MV-4-11 (cell line): ENCODE results near the gene NEUROG1.

ENCODE experiments used
- DNase-seq: peaks from one replicate; lab custom pipeline; 2025; lab: John Stamatoyannopoulos, UW

NEUROG1 gene, protein sequence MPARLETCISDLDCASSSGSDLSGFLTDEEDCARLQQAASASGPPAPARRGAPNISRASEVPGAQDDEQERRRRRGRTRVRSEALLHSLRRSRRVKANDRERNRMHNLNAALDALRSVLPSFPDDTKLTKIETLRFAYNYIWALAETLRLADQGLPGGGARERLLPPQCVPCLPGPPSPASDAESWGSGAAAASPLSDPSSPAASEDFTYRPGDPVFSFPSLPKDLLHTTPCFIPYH

DNA sequence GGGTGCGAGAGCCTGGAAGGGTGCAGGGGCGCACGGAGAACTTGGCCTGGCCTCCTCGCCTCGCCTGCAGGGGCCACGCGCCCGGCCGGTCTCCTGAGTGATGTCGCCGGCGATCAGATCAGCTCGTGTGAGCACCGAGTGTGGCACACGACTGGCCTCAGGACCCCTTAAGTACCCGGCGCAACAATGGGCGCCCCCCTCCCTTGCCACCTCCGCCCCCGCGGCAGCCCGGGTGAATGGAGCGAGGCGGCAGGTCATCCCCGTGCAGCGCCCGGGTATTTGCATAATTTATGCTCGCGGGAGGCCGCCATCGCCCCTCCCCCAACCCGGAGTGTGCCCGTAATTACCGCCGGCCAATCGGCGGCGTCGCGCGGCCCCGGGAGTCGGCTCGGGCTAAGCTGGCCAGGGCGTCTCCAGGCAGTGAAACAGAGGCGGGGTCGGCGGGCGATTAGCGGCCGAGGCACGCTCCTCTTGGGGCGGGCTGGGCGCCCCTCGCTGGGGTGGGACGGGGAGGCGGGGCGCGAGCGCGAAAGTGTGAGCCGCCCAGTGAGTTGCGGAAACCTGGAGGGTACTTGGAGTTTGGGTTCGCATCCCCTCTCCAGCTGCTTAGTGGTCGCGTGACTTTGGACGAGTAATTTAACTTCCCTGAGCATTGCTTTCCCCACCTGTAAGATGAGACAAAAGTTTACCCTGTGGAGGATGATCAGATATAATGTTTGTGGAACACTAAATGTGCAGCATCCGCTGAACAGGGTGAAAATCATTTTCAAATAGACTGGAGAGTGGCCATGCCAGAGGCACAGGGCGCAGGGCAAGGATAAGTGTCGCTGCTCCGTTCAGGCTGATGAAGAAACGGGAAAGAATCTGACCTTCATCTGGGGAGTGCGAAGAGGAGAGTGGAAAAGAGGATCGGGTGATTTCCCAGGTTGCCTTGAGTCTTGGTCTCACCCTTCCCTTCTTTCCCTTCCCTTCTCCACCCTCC lies at the start of gene NEUROG1:
NEUROG1 (minus strand) TSS at position 145 of the 982 bp plus-strand sequence. CDS start 274 bp downstream, outside the sequence.
- no peak for DNase-seq

DNA sequence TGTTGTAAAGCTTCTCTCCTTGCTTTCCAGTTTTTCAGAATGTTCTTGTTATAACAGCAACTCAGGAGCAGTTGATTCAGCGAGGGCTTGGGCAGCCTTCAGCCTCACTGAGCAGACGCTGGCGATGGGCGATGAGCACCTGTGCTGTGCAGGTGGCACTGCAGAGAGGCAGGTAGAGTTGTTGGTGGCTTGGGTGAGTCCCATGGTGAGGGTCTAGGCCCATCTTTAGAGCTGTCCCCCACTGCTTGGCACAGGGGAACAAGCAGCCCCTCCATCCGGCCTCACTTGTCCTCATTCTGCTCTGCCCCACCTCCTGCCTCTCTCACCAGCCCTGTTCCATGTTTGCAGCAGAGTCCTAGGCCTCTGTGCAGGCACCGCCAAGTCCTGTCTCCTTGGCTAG lies 49.2 kb upstream of the NEUROG1 start:
- DNase-seq, result no peak

DNA sequence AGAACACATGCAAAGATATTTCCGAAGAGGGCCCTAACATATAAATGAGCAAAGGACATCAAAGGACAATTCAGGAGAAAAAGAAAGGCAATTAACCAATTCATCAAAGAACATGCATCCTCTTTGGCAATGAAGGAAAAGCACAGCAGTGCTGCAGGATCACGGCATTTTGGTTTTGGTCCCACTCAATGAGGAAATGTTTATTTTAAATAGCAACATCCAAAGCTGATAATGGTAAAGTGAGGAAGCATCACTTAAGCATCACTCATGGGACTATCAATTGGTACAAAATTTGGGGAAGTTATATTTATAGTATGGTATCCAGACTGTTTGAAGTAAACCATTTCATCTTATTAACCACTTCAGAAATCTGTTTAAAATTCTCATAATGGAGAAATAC lies 48.5 kb upstream of the NEUROG1 start:
- DNase-seq, result no peak

DNA sequence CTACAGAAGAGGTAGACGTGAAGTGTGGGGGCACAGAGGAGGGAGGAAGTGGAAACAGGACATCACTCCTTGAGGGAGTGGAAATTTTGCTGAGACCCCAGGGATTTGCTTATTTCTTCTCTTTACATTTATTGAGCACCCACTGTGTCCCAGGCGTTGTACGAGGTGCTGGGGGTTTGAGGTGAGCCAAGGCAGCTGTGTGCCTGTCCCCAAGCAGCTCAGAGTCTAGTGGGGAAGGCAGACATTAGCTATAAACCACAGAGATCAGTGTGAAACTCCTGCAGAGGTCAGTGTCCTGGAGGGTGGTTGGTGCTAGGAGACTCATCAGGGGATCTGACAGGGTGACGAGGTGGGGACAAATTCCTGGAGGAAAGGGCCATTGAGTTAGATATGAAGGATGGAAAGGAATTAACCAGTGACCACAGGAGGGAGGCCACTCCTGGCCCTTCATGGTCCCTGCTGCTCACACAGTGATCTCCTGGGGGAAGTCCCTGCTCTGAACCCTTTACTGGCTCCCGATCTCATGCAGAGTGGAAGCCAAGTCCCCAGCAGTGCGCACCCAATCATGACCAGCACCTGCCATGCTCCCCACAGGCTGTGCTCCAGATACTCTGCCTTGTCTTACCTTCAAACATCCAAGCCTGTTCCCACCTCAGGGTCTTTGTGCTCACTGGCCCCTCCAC lies 46.5 kb upstream of the NEUROG1 start:
- no peak for DNase-seq

DNA sequence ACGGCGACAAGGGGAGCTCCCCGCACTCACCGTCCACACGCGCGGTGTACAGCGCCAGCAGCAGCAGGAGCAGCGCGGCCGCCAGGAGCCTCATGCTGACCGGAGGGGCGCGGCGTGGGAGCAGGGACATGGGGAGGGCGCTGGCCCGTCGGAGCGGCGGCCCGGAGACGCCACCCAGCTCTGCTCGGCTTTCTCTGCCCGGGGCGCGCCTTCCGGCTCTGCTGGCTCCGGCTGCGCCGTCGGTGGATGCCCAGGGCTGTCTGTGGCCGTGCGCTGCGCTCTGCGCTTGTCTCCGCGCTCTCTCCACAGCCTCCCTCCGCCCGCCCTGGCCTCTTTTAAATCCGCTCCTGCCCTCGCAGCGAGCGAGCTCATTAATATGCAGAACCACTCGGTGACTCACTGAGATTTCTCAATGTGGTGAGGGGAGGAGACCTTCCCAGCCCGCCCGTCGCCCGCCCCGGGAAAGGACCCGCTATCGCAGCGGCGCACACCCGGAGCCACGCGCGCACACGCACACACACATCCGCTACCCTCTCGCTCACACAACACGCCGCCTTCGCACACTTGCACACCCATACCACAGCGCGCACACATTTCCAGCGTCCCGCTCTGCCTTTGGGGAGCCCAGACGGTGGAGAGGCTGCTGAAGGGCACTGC lies 43.0 kb upstream of the NEUROG1 start, which contains the start of gene CXCL14:
CXCL14 (minus strand) TSS at position 307 of the 657 bp plus-strand sequence; CDS start at position 94, 213 bp downstream.
- peak; percentile 78 for DNase-seq

DNA sequence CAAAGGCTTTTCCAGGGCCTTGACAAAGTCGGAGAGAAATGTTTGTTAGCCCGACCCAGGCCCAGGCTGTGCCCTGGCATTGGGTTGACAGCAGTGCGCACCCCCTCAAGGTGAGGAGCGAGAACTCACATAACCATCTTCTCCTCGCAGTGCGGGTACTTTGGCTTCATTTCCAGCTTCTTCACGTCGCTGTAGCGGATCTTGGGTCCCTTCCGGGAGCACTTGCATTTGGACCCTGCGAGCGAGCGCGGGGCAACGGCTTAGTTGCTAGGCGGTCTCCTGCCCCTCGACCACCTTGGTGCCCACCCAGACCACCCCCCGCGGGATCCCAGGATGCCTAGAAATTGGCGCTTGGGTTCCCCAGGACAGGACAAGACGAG lies 42.5 kb upstream of the NEUROG1 start:
- no peak for DNase-seq

DNA sequence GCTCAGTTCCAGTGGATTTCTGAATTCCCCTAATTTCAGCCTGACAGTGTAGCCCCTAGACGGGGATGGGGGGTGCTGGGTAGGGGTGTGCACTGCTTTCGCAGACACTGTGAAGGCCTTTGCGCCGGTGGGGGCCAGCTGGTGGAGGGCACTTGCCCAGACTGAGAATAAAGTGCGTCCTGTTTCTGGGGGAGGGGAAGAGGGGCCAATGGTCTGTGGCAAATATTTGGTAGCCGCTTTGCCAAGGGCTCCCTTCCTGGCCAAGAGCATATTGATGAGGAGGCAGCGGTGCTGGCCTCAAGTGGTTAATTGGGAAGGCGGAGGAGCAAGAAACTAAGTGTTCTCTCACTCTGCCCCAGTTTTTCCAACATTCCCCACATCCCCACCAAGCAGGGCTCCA lies 41.7 kb upstream of the NEUROG1 start:
- DNase-seq, result no peak

DNA sequence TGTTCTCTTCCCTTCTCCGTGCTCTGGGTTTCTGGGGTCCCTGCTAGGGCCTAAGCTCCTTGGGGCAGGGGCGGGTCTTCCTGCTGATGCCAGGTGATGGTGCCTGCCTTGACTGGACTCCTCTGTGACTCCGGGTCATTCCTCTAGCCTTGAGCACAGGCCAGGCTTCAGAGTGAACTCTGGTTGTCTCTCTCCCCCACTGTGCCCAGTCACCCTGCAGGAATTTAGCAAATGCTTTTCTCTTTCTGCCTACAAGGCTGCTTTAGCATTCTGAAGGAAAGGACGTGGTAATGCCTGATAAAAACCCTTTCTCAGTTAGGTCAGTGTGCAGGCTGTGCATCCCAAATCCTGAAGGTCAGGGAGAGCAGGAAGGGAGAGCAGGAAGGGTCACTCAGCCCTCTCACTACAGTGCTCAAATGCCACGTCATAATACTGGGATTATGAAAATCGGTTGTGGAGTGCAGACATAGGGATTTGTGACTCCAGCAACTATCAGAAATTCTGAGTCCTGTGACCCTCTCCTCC lies 40.4 kb upstream of the NEUROG1 start:
- DNase-seq, result no peak

DNA sequence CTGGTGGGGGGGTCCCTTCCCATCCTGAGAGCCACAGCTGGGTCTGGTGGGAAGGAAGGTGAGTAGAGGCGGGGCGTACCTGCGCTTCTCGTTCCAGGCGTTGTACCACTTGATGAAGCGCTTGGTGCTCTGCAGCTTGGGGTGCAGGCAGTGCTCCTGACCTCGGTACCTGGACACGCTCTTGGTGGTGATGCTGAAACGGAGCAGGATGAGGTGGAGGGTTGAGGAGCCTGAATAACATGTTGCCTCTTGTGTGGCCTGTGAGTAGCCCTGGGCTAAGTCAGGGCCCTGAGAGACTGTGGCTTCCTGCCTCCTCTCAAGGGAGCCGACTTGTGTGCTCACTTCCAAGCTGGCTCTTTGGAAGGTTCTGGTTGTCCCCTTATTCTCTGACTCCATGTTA lies 38.7 kb upstream of the NEUROG1 start:
- DNase-seq, result no peak

DNA sequence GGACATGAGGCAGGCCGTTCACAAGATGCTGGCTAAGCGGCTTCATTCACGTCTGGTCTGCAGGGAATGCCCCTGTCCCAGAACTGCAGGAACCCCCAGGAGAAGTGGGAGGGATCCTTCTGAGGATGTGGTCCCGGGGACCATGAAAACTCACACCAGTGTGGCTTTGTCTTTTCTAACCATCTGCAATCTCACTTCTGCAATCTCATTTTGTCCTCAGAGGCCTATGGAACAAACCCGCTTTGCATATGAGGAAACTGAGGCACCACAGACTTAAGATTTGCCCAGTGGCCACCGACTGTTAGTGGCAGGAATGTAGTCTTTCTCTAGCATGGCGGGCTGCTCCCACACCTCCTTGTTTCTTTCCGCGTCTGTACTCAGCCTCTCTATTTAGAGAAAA lies 36.1 kb upstream of the NEUROG1 start:
- DNase-seq, result peak; percentile 84

DNA sequence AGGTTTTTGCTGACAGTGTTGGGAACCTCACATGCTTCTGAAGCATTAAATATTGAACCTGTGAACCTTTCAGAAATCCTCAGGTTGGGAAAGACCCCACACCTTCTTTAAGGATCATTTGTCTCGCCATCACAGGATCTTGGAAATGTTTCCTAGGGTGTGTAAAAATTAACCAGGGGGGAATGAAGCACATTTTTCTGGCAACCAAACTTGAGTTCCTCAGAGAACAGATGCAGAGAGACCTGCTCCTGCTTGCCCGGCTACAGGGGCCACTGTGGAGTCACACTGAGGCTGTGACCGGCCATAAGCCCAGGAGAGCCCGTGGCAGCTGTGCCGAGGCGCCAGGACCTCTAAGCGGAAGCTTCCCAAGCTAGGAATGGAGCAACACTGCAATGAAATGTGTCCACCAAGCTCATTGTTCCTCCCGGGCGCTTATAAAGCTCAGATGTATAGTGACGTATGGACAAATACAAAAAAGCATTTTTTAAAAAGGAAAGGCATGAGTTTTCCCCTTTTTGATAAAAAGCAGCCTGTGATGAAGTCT lies 35.4 kb upstream of the NEUROG1 start:
- DNase-seq, result peak; percentile 73

DNA sequence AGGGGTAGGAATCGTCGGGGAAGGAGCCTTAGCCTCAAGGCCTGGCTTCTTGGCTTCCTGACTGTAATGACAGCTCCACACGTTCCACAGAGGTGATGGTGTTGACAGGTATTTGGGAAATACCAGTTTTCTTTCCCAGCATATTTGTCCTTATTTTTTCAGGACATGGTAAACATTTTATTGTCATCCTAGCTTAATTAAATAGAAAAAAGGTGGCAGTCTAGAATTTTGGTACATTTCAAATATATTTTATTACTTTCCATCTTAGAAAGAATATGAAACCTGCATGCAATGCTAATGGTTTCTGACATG lies 34.6 kb upstream of the NEUROG1 start:
- no peak for DNase-seq

DNA sequence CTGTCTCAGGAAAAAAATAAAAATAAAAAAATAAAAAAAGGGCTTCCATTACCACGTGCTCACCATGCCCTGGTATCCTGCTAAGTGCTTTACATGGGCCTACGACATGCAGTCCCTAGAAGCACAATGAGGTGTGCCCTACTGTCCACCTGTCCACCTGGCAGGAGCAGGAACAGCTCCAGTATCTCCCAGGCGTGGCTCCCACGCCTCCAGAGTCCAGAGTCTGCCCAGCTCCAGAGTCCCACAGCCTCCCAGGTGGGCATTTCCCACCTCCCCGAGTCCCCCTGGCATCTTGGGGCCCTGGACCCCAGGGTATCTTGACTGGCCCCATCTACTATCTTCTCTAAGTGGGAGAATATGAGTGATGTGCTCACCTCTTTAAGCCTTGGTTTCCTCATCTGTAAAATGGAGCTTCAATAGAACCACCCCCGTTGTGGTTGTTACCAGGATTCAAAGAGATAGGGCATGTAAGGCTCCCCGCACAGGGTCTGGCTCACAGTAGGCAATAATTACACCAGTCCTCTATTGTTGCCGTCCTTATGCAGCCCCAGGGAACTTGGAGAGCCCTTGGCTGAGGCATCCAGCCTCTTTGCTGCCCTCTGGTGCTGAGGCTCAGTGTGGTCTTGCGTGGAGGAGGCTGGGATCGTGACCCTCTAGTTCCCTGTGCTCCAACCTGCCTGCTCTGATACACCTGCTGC lies 34.1 kb upstream of the NEUROG1 start:
- DNase-seq, result peak; percentile 60

DNA sequence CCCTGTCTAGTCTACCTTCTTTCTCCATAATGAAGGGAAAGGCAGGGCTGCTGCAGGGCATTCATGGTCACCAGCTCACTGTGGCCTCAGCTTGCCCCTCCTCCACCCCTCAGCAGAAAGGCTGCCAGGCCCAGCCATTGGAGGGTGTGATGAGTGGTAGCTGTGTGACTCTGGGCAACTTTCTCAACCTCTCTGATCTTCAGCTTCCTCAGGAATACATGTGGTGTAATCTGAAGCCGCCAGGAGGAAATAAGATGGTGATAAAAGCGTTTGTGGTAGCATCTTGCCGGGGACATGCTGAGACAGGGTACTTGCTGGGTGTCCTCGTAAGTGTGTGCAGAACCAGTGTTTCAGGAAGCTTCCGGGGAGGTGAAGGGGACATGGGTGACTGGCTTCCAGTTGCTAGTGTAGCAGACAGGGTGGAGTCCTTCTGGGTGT lies 33.2 kb upstream of the NEUROG1 start:
- DNase-seq, result peak; percentile 9

DNA sequence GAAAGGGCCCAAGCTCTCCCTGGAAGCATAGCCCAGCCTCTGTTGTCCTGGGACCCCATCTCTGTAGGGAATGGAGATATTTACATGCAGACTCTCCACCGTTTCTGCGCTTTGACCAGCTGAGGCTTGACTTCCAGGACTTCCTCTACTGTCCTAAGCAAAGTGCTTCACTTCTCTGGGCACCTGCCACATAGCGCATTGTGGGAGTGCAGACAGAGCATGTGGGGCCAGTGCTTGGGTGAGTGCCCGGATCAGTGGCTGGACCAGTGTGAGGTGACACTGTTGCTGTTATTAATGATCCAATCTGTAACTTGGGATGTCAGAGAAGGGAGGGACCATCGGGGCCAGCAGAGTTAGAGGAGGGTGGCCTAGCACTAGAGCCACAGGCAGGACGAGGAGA lies 32.5 kb upstream of the NEUROG1 start:
- DNase-seq, result no peak

DNA sequence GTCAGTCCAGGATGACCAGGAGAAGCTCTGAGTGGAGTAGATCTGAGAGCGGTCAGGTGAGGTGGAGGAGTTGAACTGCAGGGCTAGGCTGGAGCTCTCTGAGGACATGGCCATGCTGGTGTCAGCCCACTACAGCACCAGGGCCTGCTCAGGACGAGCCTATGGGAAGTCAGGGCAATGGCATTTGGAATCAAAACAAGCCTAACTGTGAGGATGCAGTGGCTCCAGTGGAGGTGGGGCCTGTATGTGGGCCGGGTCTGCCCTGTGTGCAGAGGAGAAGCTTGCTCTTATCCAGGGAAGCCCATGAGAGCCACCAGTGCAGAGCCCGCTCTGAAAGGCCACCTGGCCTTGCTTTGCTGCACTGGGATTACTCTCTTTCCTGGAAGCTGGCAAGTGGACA lies 31.9 kb upstream of the NEUROG1 start:
- DNase-seq, result no peak

DNA sequence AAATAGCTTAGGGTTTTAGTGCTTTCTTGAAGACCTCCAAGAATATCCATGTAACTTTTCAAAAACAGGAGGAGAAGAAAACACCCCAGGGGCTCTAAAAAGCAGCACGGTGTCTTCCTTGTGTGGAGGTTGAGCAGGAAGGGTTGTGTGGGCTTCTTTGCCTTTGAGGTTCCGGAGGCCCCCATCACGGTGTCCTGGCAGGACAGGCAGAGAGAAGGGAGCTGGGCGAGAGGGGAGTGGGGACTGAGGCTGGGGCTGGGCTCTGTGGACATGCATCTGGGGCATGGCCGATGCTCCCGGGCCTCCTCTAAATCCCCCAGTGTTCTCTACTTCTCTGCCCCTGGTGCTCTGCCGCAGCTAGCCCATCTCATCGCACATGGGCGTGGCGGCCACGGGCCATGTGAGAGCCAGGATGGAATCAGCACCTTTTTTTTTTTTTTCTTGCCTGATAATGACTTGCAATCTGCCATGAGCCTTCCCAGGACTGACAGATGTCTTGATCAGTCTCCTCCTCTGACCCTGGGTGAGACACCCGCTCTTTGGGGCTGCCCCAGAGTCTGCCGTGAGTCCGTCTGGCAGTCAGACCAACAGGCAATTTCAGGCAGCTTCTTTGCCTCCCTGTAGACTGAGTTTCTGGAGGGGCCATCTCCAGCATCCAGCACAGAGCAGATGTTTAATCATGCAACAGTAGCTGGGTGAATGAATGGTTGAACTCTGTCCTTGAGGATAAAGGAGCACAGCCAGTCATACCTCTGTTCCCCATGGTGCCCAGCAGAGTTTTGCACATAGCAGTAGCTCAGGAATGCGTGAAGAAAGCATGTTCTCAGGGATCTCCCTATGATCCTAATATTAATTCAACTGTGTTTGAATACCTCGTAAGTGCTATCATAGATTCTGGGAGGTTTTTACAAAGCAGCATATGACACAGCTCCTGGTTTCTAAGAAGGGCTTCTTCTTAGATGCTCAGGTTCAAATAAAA lies 30.9 kb upstream of the NEUROG1 start:
- no peak for DNase-seq

DNA sequence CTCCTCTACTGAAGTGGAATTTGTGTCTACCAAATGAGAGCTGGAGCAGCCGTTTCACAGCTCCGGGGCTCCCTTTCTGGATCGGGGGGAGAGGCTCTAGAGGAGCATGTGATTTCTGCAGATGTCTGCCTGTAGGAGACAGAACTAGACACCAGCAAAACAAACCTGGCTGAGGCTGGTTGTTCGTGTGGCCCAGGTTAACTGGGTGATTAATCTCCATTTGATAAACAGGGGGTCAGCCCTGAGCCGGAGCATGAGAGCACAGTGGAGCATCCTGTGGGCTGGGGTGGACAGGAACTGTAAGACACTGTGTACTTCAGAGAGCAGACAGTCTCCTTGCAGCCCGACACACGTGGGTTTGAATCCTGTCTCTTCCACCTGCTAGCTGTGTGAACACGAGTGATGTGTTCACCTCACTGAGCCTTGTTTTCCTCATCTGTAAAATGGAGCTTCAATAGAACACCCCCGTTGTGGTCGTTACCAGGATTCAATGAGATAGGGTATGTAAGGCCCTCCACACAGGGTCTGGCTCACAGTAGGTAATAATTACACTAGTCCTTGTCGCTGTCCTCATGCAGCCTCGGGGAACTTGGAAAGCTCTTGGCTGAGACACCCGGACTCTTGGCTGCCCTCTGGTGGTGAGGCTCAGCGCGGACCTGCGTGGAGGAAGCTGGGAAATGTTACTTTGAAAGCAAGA lies 30.1 kb upstream of the NEUROG1 start:
- DNase-seq, result peak; percentile 66

DNA sequence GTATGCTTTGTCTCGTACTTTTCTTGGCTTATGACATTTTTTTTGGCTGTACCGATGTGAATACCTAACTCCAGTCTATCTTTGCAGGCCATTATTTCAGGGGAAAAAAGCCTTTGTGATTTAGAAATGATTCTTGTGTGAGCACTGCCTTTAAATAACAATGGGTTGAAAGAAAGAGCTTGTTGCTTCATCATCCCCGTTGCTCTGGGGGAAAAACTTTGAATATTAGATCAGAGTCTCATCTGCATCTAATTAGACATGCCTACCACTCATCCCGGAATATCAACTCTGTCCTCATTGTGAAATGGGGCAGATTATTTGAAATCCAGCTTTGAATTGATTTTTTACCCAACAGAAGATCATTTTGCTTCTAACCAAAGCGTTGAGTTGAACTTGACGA lies 29.5 kb upstream of the NEUROG1 start:
- DNase-seq, result no peak
